ENCODE data around the gene MROH8.

The MROH8 gene

DNA sequence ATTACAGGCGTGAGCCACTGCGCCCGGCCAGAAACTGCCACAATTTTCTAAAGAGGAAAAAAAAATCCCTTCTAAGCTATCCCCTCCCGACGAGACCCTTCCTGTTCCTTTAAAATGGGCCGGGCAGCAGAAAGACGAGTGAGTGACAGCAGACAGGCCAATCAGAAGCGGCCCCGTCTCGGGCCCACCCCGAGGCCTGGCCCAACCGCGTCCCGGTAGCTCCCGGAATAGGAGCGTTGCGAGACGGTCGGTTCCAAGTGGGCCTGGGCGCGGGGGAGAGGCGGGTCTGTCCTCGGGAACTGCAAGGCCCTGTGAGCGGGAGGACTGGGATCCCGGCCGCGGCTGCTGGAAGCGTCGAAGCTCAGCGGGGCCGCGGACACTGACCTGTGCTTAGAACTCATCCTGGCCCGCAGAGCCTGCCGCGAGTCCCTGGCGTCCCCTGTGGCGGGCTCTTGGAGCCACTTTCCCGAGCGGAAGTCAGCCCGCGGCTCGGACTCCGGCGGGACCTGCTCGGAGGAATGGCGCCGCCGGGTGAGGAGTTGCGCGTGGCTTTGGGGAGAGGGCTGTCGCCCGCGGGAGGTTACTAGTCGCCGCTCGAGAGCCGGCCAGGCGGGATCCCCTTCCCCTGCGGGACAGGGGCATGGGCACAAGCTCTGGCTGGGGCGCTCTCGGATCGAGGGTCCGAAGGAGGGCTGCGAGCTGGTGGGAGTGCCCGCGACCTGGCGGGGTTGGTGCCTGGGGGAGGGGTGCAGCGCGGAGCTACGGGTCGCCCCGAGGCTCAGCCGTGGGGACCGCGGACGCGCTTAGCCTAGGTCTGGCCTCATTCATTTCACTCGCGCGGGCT, at the start of gene MROH8, which contains the start of gene RPN2:
Gene MROH8 (minus strand): TSS at position 710 of the 844 bp plus-strand sequence.
Gene RPN2 (plus strand): TSS at position 492 of the 844 bp plus-strand sequence. CDS start 27 bp downstream, at position 519.
- no peak for FAIRE-seq

DNA sequence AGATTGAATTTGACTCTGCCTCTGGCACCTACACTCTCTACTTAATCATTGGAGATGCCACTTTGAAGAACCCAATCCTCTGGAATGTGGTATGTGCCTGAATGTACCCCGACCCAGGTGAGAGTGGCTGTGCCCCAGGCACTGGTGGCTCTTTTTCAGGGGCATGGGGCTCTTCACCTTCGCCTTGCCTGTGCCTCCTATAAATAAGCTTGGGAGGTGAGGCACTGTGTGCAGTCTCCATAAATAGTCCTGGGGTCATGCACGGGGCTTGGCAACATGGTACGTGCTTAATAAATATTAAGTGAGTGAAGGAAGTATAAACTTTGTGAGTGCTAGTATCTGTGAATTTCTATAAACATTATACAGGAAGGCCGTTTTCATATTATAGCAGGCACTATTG, 49.3 kb upstream of the MROH8 start:
- FAIRE-seq = no peak

DNA sequence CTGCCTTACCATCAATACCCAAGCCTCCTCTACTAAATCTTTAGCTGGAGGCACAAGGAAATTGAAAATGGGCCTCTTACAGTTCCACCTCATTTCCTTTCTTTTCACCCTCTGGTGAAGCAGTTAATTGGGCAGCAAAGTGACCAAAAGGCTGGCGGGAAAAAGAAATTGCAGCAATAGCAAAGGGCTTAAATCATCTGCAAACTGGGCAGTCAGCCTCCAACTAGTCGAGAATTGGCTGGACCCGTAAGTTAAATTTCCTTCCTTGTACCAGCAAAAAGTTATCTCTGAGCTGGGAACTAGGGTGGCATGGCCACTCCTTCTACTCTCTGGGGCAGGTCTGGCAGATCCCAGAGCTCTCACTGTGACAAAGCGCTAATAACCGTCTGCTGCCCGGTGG, 48.7 kb upstream of the MROH8 start:
- no peak for FAIRE-seq

DNA sequence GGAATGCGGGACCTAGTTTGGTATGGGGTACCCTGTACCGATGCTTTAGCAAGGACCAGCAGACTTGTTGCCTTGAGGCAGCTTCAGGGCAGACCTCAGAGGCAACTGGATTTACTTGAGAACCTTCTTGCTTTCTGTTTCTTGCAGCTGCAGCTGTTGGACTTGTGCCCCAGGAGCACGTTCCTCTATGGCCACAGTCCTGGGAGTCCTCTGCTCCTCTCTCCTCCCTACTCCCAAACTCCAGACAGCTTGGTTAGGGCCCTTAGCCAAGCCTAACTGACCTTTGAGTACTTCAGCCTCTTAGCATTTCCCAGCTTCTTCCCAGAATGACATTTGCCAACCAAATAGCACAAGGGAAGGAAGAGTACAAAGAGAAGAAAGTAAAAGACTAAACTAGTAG, 47.5 kb upstream of the MROH8 start:
- no peak for FAIRE-seq

DNA sequence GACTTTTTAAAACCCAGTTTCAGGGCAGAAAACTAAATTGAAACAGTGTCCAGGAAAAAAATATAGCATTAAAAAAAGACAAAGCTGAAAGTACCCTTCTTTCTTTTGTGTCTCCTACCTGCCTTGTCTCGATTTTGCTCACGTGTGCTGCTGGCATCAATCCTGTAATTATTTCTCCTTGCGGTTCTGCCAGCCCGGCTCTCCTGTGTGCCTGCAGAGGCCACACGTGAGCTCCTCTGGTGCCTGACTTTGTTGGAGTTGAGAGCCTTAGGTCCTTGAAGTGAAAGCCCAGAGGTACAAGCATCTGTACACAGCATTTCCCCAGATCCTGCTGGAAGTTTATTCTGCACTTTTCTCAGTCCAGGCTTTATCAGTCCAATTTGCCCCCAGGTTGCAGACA, 45.8 kb upstream of the MROH8 start:
- no peak for FAIRE-seq

DNA sequence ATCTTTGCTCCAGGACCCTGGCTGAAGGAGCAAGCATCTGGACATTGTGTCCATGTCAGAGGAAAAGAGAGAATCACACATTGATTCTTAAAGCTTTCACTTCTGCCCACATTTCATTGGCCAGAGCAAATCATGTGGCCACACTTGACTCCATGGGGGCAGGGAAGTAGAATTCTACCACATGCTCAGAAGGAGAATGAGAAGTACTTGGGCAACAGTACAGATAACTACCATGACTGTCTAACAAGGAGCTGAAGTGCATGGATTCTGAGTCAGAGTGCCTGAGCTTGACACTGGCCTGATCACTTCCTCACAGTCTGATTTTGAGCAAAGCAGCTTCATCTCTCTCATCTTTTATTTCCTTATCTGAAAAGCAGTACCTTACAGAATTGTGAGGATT, 43.7 kb upstream of the MROH8 start:
- FAIRE-seq = no peak

DNA sequence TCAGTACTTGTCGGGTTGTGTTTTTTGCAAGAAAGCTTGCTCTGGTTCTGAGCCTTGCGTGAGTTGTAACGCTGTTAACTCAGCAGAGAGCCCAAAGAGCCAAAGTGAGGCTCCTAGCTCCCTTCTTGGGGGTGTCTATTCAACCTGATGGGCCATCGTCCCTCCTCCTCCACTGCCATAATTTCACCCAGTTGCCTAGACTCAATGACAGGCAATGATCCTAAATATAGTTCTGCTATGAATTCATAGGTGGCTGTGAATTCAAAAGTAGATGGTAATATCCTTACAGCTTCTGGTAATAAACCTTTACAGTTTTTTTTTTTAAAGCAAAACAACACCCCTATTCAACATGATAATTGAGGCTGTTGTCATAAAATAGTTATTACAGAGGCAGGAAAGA, 42.7 kb upstream of the MROH8 start:
- no peak for FAIRE-seq

DNA sequence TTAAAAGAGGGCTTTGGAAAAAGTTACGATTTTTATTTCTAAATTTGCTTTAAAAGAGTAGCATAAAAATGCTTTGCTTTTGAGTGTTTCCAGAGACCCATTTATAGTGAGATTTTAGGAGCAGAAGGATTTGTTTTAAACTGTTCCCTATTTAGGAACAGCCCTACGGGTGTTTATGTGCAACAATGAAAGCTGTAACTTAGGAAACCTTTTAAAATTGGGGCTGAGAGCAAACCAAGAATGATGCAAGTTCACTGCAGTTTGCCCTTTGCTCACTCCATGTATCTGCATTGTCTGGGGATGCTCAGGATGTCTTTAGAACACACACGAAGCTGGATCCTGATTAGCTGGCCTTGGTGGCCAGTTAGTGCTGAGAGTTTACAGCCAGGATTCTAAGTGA, 41.4 kb upstream of the MROH8 start:
- FAIRE-seq = no peak

DNA sequence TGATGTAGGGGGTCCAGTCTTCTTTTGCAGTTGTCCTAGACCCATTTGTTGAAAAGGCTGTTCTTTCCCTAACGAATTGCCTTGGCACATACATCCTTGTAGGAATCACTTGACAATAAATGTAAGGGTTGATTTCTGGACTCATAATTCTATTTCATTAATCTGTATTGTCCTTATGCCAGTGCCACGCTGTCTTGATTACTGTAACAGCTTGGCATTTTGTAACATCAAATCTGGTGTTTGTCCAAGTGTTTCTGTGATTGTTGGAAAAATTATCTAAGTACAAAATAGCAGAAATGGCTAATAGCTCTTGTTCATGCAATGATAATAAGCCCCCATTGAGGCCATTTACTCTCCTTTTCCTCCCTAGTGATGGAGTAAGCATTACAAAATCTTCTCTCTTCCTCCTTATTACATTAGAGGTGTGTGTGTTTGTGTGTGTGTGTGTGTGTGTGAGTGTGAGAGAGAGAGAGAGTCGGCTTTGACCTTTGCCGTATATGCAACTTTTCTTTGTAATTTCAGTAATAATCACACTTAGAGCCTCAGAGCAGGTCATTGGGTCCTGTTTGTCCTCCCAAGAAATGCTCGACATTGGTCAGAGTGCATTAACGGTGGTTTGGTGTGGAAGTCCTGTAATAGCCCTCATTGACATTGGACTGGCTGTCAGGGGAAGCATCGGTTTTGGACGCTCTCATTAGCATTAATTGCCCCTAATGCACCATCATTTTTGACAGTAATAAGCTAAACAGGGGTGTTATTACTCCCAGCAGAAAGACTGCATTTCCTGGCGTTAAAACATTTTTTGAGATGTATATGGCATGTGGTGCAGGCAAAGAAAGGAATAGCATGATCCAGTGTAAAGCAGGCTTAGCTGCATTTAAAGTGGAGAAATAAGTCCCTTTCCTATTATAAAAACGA, 40.7 kb upstream of the MROH8 start:
- FAIRE-seq = no peak

DNA sequence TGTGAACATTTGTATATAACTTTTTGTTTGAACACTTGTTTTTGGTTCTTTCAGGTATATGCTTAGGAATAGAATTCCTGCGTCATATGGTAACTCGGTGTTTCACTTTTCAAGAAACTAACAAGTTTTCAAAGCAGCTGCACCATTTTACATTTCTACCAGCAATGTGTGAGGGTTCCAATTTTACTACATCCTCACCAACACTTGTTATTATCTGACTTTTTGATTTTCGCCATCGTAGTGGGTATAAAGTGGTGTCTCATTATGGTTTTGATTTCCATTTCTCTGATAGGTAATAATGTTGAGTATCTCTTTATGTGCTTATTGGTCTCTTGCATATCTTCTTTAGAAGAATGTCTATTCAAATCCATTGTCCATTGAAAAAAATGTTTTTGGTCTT, 39.6 kb upstream of the MROH8 start:
- FAIRE-seq = no peak

DNA sequence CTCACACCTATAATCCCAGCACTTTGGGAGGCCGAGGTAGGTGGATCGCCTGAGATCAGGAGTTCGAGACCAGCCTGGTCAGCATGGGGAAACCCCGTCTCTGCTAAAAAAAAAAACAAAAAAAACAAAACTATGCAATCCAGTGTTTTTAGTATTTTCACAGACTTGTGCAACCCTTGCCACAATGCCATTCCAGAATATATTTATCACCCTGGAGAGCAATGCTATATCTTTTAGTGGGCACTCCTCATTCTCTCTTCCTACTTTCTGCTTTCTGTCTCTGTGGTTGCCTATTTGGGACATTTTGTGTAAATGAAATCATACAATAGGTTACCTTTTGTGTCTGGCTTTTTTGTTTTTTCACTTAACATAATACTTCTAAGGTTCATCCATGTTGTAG, 39.1 kb upstream of the MROH8 start:
- FAIRE-seq = no peak

DNA sequence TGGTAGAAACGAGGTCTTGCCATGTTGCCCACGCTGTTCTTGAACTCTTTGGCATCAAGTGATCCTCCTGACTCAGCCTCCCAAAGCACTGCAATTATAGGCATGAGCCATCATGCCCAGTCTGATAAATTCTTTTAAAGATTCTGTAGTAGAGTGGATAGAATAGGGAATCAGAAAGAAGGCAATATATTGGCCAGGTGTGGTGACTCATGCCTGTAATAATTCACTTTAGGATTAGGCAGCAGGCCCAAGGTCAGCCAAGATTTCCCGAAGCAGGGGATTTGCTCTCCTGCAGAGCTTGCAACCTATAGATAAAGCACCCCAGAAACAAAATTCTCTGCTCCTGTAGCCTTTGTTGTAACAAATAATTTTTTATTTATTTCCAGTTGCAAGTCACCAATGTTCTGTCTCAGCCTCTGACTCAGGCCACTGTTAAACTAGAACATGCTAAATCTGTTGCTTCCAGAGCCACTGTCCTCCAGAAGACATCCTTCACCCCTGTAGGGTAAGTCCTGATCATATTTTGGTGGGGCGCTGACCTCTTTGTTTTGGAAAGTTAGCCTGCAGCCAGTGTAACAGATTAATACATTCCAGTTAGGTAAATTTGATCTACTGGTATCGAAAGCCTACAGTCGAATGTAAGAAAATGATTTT, 30.4 kb upstream of the MROH8 start:
- no peak for FAIRE-seq

DNA sequence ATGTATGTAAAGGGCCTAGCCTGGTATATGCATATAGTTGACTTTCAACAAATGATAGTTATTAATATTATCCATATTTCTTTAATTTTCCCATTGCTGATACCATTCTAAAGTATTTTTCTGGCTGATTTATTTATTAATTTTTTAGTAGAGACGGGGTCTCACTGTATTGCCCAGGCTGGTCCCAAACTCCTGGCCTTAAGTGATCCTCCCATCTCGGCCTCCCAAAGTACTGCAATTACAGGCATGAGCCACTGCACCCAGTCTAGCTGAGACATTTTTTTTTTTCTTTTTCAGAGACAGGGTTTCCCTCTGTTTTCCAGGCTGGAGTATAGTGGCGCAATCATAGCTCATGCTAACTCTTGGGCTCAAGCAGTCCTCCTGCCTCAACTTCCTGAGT, 29.8 kb upstream of the MROH8 start:
- no peak for FAIRE-seq

DNA sequence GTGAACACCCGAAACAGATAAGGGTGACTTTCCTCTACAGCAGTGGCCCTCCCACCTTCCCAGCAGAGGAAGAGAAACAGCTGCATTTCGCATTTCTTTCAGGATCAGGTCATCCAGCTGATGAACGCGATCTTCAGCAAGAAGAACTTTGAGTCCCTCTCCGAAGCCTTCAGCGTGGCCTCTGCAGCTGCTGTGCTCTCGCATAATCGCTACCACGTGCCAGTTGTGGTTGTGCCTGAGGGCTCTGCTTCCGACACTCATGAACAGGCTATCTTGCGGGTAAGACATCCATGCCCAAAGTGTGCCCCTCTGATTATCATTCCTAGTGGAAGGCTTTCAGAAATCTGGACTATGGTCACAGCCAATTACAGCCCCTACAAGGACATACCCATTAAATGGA, 27.8 kb upstream of the MROH8 start:
- no peak for FAIRE-seq

DNA sequence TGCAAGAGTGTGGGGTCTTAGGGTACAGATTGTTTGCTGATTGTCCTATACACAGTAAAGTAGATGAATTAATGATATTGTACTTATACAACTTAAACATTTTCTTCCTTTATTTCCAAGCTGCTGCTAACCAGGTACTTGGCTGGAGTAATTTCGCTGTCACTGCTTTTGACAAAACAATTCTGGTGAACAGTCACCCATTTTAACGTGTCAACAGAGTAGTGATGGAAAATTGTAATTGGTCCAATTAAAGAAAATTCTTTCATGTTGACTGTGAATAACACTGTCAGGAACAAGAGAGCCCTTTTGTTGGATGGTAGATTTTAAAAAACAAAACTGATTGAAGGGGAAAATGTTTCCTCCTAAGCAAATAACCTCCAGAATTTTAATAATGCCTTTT, 26.4 kb upstream of the MROH8 start:
- FAIRE-seq = no peak

DNA sequence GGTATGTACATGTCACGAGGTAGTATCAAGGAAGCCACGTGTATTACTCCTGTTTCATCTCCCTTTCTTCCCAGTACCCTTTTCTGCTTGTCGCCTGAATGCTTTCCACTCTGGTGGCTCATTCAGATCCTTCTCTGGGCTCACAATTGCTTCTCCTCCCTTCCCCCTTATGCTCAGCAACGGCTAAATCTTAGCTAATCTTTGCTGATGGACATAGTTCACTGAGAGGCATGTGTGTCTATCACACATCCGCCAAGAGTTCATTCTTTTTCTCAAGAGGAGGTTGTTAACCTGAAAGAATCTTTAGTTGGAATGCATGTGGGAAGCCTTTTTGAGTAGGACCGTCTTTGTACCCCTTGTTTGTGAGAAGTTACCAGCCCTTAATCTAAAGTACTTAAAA, 25.8 kb upstream of the MROH8 start:
- FAIRE-seq = no peak

DNA sequence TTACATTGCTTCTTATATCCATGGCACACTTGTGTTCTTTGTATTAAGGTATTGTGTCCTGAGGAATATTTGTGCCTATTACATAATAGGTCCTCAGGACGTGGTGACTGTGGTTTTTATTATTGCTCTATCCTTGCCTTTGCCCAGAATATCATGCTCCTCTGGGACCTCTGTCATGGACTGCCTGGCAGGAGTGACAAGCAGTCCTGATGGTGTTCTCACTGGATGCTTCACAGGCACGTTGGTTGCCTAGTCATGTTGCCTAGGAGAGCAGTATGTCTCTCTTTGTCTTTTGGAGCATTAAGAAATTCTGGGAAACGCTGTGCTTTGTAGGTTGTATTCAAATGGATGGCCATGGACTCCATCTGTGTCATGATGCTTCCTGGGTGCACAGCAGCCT, 24.7 kb upstream of the MROH8 start:
- no peak for FAIRE-seq

DNA sequence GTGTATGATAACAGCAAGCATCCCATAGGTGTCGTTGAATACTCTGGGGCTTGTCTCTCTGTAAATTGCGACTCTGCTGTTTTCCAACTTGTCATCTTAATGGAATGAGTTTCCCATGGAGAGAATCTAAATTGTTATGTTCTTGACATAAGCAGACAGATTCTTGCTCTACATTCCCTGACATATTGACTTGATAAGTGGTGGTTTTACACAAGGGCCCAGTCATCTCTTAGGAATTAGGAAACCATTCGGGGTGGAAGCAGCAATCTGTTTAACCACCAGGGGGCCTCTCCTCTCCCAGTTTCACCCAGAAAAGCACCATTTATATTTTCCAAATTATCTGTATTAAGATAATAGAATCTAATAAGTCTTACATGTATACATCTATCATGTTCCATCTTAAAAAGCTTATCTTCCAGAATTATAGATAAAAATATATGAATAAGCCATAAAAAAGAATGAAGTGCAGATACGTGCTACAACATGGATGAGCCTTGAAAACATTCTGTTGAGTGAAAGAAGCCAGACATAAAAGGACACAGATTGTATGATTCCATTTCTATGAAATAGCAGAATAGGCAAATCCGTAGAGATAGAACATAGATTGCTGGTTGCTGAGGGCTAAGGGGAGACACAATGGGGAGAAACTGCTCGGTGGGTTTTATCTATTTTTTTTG, 23.1 kb upstream of the MROH8 start:
- no peak for FAIRE-seq

DNA sequence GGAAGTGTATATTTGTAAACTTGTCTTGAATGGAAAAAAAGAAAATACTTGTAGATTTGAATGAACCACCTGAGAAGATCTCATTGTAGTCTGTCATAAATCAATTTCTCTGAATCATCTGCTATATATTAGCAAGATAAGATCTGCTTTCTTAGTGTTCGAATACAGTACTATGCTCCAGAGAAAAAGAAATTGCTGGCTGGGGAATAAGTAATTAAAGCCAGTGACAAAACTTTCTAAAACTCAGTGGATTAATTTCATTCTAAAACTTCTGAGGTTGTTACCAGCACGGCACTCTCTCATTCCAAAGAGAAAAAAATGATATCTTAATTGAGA, 22.4 kb upstream of the MROH8 start:
- FAIRE-seq = no peak

DNA sequence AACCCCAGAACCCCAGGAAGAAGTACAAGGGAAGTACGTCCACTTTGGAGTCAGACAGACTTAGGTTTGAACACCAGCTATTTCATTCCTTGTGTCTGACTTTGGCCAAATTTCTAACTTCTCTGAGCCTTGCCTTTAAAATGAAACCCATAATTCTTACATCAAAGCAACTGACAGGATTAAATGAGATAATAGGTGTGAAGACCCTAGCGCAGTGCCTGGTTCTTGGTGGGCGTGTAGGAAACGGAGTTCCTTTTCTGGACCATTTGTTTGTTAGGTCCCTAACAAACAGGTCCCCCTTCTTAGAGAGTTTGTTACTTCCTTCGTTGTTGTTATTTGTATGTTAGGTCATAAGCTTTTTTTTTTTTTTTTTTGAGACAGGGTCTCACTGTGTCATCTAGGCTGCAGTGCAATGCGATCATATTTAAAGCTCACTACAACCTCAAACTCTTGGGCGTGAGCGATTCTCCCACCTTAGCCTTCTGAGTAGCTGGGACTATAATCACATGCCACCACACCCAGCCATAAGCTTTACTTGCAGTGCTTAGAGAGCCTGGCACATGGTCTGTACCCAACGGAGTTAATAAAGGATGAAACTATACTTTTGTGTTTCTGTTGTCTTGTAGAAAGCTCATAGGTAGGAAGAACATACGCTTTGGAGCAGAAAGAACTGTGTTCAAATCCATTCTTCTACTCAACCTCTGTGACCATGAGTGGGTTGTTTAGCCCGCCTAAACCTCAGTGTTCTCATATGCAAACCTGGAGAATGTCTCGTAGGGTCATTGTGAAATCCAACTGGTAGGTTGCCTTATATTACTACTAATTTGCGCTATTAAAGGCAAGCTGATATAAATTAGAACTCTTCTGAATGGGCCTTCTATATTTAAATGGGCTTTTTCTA, 21.8 kb upstream of the MROH8 start:
- FAIRE-seq = no peak

DNA sequence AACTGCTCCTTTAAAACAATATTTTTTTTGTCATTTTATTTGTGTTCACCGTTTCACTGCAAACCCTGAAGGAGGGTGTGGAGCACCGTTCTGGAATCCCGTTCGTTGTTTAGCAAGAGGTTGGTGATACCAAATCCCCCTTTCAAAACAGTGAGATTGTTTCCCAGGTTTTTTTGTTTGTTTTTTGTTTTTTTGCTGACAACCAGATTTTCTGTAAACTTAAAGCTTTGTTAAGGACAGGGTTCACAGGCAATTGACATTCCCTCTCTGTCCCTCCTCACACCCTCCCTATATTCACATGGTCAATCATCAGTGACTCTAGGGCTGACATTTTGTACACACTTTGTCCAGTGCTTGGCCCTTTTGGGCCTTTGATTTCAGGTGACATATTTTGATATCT, 21.0 kb upstream of the MROH8 start:
- FAIRE-seq = no peak

All from colon (tissue), 2 donors.